Coronary artery (tissue), 2 donors: ENCODE data around the gene NTM.

Source experiments
- DNase-seq: peaks from one replicate; pipeline ENCODE4 v3.0.0-alpha.2; 2017; ENCODE audit warnings: low spot score
- H3K27ac ChIP-seq, 2 donors: fragments of 200-600 bp; sonication (generic); one replicate each; pipeline ENCODE4 v1.5.1; 2016 to 2019
- H3K4me3 ChIP-seq: fragments of 200-600 bp; sonication (generic); 2 replicates; pipeline ENCODE4 v1.5.1; 2016; ENCODE audit warnings: mild to moderate bottlenecking, moderate library complexity
- CTCF ChIP-seq: fragments of 200-600 bp; sonication (generic); IDR thresholded peaks from one replicate; pipeline ENCODE4 v1.5.1; 2019; ENCODE audit warnings: antibody characterized with exemption

NTM gene

GRCh38 chr11:131944736-131945135 is 574.3 kb downstream of the NTM start:
- H3K27ac ChIP-seq: no peak overlapping the region
- no peak for DNase-seq
- TF ChIP-seq CTCF: no peak
- H3K4me3 ChIP-seq: no peak overlapping the region

GRCh38 chr11:131945706-131946105 is 575.3 kb downstream of the NTM start:
- no peak for DNase-seq
- Histone ChIP-seq H3K27ac (no peak overlapping the region), H3K4me3 (no peak overlapping the region)
- no peak for TF ChIP-seq CTCF

- TF ChIP-seq CTCF: no peak
- DNase-seq: no peak
- Histone ChIP-seq H3K4me3 (no peak overlapping the region), H3K27ac (no peak overlapping the region)
Observed at GRCh38 chr11:131947511-131947910, 577.1 kb downstream of the NTM start.

GRCh38 chr11:131951121-131951520 is 580.7 kb downstream of the NTM start:
- H3K27ac ChIP-seq: no peak overlapping the region
- no peak for DNase-seq
- H3K4me3 ChIP-seq: no peak overlapping the region
- no peak for TF ChIP-seq CTCF

- no peak overlapping the region for H3K4me3 ChIP-seq
- no peak for DNase-seq
- no peak overlapping the region for H3K27ac ChIP-seq
- TF ChIP-seq CTCF: no peak
Observed at GRCh38 chr11:131954146-131954545, 583.7 kb downstream of the NTM start.

- H3K27ac ChIP-seq: no peak overlapping the region
- TF ChIP-seq CTCF: no peak
- DNase-seq: no peak
Observed at GRCh38 chr11:131955904-131956303, 585.5 kb downstream of the NTM start.

GRCh38 chr11:131957201-131957600 is 586.8 kb downstream of the NTM start:
- no peak for DNase-seq
- no peak overlapping the region for H3K27ac ChIP-seq
- H3K4me3 ChIP-seq: no peak overlapping the region
- TF ChIP-seq CTCF: no peak

More at GRCh38 chr11:131955904-131956303, 585.5 kb downstream of the NTM start:
- no peak overlapping the region for H3K4me3 ChIP-seq
